ENCODE measurements around the gene PIEZO1. TPM values are rescaled to one million over a fixed set of nuclear protein-coding genes. Genes with fewer than 3 reads are reported as not detected.

Gene PIEZO1
- total RNA-seq, 1 donor from 2014 or later, result 5.5 TPM

DNA sequence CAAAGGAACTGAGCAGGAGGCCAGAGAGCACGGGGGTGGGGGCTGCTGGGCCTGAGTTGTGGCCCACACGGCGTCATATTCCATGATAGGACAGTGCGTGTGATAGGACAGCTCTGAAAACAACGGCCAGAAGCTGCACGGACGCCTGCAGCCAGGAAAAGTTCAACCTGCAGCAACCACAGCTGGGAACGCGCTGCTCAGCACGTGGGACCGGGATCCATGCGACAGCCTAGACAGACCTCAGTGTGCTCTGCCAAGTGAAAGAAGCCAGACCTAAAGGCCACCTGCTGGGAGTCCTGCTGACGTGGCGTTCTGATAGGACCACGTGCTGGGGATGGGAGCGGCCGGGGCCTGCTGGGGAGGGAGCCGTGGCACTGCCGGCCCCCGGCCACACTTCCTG, 57.1 kb downstream of the PIEZO1 start:
- no peak for DNase-seq (ENCODE audit: low spot score)
- H3K79me2 ChIP-seq (ENCODE audit: low read depth), result no peaks in the 10 kb centered on the region
- H4K20me1 ChIP-seq (ENCODE audit: low read depth), result no peaks in the 10 kb centered on the region
- H3K9me3 ChIP-seq (ENCODE audit: low read depth), result no peaks in the 10 kb centered on the region
- no peak for TF ChIP-seq EZH2 (IDR thresholded peaks at IDR 0.05)
- no peak for TF ChIP-seq EZH2phosphoT487 (IDR thresholded peaks at IDR 0.05)
- TF ChIP-seq, protein P1, sequence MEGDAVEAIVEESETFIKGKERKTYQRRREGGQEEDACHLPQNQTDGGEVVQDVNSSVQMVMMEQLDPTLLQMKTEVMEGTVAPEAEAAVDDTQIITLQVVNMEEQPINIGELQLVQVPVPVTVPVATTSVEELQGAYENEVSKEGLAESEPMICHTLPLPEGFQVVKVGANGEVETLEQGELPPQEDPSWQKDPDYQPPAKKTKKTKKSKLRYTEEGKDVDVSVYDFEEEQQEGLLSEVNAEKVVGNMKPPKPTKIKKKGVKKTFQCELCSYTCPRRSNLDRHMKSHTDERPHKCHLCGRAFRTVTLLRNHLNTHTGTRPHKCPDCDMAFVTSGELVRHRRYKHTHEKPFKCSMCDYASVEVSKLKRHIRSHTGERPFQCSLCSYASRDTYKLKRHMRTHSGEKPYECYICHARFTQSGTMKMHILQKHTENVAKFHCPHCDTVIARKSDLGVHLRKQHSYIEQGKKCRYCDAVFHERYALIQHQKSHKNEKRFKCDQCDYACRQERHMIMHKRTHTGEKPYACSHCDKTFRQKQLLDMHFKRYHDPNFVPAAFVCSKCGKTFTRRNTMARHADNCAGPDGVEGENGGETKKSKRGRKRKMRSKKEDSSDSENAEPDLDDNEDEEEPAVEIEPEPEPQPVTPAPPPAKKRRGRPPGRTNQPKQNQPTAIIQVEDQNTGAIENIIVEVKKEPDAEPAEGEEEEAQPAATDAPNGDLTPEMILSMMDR (IDR thresholded peaks at IDR 0.05), result no peak
- H3K4me1 Mint-ChIP-seq, result peaks cover 10% of the 10 kb centered on the region
- no peak overlapping the region for H3K4me3 Mint-ChIP-seq
- H3K4me2 ChIP-seq, result no peak overlapping the region
- H3K9ac ChIP-seq, result no peak overlapping the region
- no peaks in the 10 kb centered on the region for H3K36me3 Mint-ChIP-seq
- H3K27ac Mint-ChIP-seq, result no peak overlapping the region
- no peaks in the 10 kb centered on the region for H3K27me3 ChIP-seq
- H3K27ac ChIP-seq, result no peak overlapping the region
- H3K4me1 ChIP-seq, result no peaks in the 10 kb centered on the region
- peaks cover 3% of the 10 kb centered on the region for H3K27me3 Mint-ChIP-seq (ENCODE audit: insufficient read depth, low read depth)
- H3K4me3 ChIP-seq, result no peak overlapping the region
- peaks cover 3% of the 10 kb centered on the region for H3F3A ChIP-seq (ENCODE audit: low read depth)
- no peaks in the 10 kb centered on the region for H3K9me3 Mint-ChIP-seq
- H2AFZ ChIP-seq (replicated peaks), result no peak overlapping the region
- H3K36me3 ChIP-seq, result no peaks in the 10 kb centered on the region

DNA sequence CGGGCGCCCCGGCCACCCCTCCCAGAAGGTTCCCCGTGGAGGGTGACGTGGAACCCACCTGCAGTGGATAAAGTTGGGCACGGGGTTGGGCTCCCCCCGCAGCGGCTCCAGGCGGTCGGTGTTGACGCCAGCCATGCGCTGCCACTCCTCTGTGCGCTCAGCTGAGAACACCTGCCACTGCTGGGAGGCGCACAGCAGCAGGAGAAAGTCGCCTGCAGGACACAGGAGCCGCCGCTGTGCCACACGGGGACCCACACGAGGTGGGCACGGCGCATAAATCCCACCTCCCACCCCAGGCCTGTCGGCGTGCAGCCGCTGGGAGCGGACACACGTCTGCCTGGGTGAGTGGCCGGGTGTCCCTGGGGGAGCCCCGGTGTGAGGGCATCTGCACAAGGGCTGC, 58.0 kb downstream of the PIEZO1 start:
- Mint-ChIP-seq H3K4me1 (peaks cover 10% of the 10 kb centered on the region), H3K4me3 (no peak overlapping the region), H3K27me3 (ENCODE audit: insufficient read depth, low read depth) (peaks cover 3% of the 10 kb centered on the region), H3K27ac (no peak overlapping the region), H3K36me3 (no peaks in the 10 kb centered on the region), H3K9me3 (no peaks in the 10 kb centered on the region)
- Histone ChIP-seq H3K4me2 (no peak overlapping the region), H3K79me2 (ENCODE audit: low read depth) (no peaks in the 10 kb centered on the region), H4K20me1 (ENCODE audit: low read depth) (no peaks in the 10 kb centered on the region), H3K9me3 (ENCODE audit: low read depth) (no peaks in the 10 kb centered on the region), H3K36me3 (no peaks in the 10 kb centered on the region), H3K27me3 (no peaks in the 10 kb centered on the region), H3F3A (ENCODE audit: low read depth) (peaks cover 3% of the 10 kb centered on the region), H3K27ac (no peak overlapping the region), H3K4me3 (no peak overlapping the region), H3K4me1 (no peaks in the 10 kb centered on the region), H2AFZ (replicated peaks) (no peak overlapping the region), H3K9ac (no peak overlapping the region)
- no peak for DNase-seq (ENCODE audit: low spot score)
- TF ChIP-seq EZH2phosphoT487 (IDR thresholded peaks at IDR 0.05), result no peak
- TF ChIP-seq, protein P1 (IDR thresholded peaks at IDR 0.05), result no peak
- TF ChIP-seq EZH2 (IDR thresholded peaks at IDR 0.05), result no peak

DNA sequence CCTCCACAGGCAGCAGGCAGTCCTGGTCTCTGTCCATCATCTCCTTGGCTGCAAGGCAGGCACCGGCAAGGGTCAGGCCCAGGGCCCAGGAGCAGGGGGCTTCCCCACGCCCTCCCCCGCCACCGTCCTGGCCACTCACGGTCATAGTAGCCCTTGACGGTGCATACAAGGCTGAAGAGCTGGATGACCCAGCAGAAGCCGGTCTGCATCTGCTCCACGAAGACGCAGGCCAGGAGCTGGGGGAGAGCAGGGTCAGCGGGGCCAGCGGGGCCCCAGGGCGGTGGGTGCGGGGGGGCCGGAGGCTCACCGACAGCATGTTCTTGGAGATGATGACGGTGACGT, 58.6 kb downstream of the PIEZO1 start:
- TF ChIP-seq EZH2 (IDR thresholded peaks at IDR 0.05), result no peak
- TF ChIP-seq, protein P1 (IDR thresholded peaks at IDR 0.05), result no peak
- TF ChIP-seq EZH2phosphoT487 (IDR thresholded peaks at IDR 0.05), result no peak
- Histone ChIP-seq H2AFZ (replicated peaks) (no peak overlapping the region), H4K20me1 (ENCODE audit: low read depth) (no peaks in the 10 kb centered on the region), H3K79me2 (ENCODE audit: low read depth) (no peaks in the 10 kb centered on the region), H3K4me2 (no peak overlapping the region), H3K36me3 (no peaks in the 10 kb centered on the region), H3K27ac (no peak overlapping the region), H3K4me1 (no peaks in the 10 kb centered on the region), H3K27me3 (no peaks in the 10 kb centered on the region), H3K4me3 (no peak overlapping the region), H3K9ac (no peak overlapping the region), H3K9me3 (ENCODE audit: low read depth) (no peaks in the 10 kb centered on the region), H3F3A (ENCODE audit: low read depth) (peaks cover 2% of the 10 kb centered on the region)
- DNase-seq (ENCODE audit: low spot score), result no peak
- Mint-ChIP-seq H3K27me3 (ENCODE audit: insufficient read depth, low read depth) (peaks cover 3% of the 10 kb centered on the region), H3K4me3 (no peak overlapping the region), H3K27ac (no peak overlapping the region), H3K4me1 (peaks cover 8% of the 10 kb centered on the region), H3K36me3 (no peaks in the 10 kb centered on the region), H3K9me3 (no peaks in the 10 kb centered on the region)
